ENCODE measurements around the gene KCNK16.
A peak's percentile ranks its signal among the peaks of the same experiment; 100 is the strongest.

Gene KCNK16

DNA sequence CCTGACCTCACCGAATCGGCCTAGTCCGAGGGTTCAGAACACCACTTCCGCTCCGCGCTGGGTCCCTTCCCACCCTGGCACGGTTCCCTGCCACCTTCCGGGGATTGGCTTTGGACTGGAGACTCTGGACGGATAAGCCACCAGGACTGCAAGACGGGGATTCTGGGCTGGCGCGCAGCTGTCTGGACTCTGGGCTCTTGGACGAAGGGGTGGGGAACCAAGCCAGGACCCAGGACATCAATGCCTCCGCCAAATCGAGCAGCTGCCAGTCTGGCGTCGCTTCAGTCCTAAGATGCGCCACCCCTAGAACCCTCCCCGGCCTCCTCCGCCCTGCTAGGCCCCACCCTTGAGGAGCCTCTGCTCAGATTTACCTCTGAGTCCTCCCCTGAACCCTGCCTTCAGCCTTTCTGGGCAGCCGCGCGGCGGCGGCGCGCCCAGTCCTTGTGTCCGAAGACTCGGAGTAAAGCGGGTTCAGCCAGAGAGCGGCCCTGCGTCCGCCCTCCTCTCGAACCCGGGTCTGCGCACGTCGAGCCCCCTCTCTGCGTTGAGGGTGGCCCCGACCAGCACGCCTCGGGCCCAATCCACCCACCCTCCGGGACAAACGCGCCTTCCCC lies 9.5 kb downstream of the KCNK16 start:
- H3K4me3 ChIP-seq (replicated peaks; ENCODE audit: low read depth, low read length) = no peak overlapping the region
- no peak for DNase-seq (ENCODE audit: low read depth)
- TF ChIP-seq, protein P1, sequence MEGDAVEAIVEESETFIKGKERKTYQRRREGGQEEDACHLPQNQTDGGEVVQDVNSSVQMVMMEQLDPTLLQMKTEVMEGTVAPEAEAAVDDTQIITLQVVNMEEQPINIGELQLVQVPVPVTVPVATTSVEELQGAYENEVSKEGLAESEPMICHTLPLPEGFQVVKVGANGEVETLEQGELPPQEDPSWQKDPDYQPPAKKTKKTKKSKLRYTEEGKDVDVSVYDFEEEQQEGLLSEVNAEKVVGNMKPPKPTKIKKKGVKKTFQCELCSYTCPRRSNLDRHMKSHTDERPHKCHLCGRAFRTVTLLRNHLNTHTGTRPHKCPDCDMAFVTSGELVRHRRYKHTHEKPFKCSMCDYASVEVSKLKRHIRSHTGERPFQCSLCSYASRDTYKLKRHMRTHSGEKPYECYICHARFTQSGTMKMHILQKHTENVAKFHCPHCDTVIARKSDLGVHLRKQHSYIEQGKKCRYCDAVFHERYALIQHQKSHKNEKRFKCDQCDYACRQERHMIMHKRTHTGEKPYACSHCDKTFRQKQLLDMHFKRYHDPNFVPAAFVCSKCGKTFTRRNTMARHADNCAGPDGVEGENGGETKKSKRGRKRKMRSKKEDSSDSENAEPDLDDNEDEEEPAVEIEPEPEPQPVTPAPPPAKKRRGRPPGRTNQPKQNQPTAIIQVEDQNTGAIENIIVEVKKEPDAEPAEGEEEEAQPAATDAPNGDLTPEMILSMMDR (IDR thresholded peaks at IDR 0.05; ENCODE audit: low read length, missing control alignments) = no peak

DNA sequence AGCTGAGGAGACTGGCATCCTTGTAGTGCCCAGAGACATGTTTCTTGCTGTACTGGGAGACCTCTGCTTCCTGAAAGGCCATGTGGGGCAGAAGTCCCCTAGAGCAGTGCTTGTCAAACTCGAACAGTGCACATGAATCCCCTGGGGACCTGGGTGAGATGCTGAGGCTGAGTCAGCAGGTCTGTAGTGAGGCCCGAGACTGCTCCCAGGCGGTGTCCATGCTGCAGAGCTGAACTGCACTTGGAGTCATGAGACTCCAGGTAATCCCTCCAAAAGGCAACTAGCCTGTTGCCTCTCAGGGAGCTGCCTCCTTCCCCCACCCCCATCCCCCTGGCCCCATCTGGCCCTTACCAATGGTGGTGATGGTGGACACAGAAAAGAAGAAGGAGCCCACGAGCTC lies 12.0 kb downstream of the KCNK16 start:
- H3K4me3 ChIP-seq (replicated peaks; ENCODE audit: low read depth, low read length) = no peak overlapping the region
- TF ChIP-seq, protein P1 (IDR thresholded peaks at IDR 0.05; ENCODE audit: low read length, missing control alignments) = no peak
- no peak for DNase-seq (ENCODE audit: low read depth)

DNA sequence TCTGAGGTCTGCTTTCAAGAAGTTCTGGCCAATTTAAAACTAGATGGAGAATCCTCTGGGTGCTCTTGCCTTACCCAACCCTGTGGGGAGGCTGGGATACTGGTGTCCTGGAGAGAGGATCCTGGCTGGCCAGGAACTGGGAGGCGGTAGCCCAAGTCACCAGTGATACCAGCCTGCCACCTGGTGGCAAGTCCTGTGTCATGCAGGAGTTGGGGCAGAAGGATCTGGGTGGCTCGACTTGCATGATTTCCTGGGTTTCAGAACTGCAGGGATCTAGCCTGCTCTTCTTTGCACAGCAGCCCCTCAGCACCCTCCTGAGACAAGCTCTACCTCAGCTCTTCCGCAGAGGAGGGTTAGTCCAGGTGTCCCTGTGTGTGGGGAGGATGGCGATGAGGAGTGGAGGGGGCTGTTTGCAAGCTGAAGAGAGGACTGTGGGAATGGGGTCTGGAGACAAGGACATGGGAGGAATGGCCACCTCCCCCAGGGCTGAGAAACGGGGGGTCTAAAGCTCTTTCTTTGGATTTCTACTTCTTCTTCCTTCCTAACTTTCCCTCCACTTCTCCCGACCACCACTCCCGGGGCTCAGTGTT lies 12.5 kb downstream of the KCNK16 start:
- TF ChIP-seq, protein P1 (IDR thresholded peaks at IDR 0.05; ENCODE audit: low read length, missing control alignments) = peak; percentile 93
- no peak overlapping the region for H3K4me3 ChIP-seq (replicated peaks; ENCODE audit: low read depth, low read length)
- DNase-seq (ENCODE audit: low read depth) = peak; percentile 75

DNA sequence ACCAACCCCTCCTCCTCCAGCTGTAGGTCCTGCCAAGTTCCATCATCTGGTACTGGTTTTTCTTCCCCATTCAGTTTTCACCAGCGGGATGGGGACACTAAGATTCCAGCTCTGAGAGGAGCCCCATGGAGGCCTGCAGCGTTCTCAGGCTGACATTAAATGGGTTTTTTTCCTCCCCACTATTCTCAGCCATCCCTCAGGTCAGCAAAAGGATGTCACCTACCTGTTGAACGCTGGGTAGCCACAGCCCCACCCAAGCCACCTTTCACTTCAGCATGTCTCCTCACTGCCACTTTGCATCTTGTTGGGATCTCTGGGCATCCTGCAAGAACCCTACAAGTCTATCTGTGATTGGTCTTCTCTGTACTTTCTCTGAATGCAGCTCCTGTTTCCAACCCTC lies 15.0 kb downstream of the KCNK16 start:
- DNase-seq (ENCODE audit: low read depth) = no peak
- H3K4me3 ChIP-seq (replicated peaks; ENCODE audit: low read depth, low read length) = no peak overlapping the region
- TF ChIP-seq, protein P1 (IDR thresholded peaks at IDR 0.05; ENCODE audit: low read length, missing control alignments) = no peak

DNA sequence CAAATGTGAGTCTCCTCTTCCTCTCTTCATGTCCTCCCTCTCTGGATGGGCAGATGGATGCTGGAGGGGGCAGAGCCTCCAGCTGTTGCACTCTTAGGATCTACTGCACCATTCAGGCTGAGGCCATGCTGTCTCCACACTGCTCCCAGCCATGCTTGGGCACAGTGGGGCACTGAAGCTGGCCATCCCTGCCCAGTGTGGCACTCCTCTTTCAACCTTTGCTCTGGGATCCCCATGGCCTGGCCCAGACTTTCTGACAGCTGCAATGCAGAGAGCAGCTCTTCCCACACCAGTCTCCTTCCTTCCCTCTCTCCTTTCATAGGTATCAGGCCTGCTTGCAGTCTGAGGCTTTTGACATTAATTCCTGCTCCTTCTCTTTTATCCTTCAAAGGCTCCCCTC lies 17.6 kb downstream of the KCNK16 start:
- DNase-seq (ENCODE audit: low read depth) = no peak
- H3K4me3 ChIP-seq (replicated peaks; ENCODE audit: low read depth, low read length) = no peak overlapping the region
- TF ChIP-seq, protein P1 (IDR thresholded peaks at IDR 0.05; ENCODE audit: low read length, missing control alignments) = no peak

DNA sequence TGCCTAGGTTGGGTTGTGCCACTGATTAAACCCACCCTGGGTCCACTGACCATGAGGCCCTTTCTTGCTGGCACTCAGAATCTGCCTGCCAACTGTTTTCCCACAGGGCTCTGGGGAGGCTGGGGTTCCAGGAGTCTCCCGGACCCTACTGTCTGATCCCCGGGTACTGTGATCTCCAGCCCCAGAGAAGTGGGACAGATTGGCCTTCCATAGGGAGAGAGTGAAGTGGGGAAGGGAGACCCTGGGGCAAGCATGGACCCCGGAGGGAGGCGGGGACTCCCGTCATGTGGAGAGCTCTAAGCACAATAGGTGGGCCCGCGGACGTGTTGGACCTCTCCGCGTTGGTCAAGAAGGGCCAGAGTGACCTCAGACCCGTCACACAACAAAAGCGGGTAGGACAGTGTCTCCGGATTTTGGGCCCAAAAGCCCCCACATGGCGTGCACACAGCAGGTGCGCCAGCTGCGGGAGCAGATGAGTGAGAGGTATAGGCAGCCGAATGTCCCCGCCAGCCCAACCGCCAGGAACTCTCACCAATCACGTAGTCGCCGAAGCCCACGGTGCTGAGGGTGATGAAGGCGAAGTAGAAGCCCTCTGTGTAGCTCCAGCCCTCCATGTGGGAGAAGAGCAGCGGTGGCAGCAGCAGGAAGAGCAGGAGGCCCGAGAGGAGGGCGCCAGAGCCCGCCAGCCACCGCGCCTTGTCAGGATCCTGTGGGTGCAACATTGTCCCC lies 18.9 kb downstream of the KCNK16 start:
- no peak for DNase-seq (ENCODE audit: low read depth)
- TF ChIP-seq, protein P1 (IDR thresholded peaks at IDR 0.05; ENCODE audit: low read length, missing control alignments) = no peak
- no peak overlapping the region for H3K4me3 ChIP-seq (replicated peaks; ENCODE audit: low read depth, low read length)
